GM23338 (cell line): ENCODE measurements around the gene LEMD2. TPM values are rescaled to one million over a fixed set of nuclear protein-coding genes. Genes with fewer than 3 reads are reported as not detected.

Experiments
- ATAC-seq: fragments of 200-7000 bp; cut with Tn5 transposase; 3 replicates; pipeline ENCODE4 v1.9.1; 2020
- DNase-seq: peaks from one replicate; pipeline ENCODE4 v3.0.0-alpha.2; 2015; ENCODE audit warnings: low spot score
- H2AFZ ChIP-seq: fragments of 200-600 bp; sonication (generic); 2 replicates; pipeline ENCODE4 v1.8.0; 2016; ENCODE audit warnings: antibody characterized with exemption, mild to moderate bottlenecking, moderate library complexity
- H3F3A ChIP-seq: fragments of 200-600 bp; sonication (generic); replicated peaks from 2 replicates; pipeline ENCODE4 v1.8.0; 2017; ENCODE audit warnings: antibody characterized with exemption, mixed run types, low read depth
- H3K27ac ChIP-seq: fragments of 200-600 bp; sonication (generic); 2 replicates; pipeline ENCODE4 v1.6.1; 2016; ENCODE audit warnings: low read depth
- H3K27me3 ChIP-seq: fragments of 200-600 bp; sonication (generic); 2 replicates; pipeline ENCODE4 v1.8.0; 2016; ENCODE audit warnings: mild to moderate bottlenecking, mixed run types, moderate library complexity; ENCODE audit not compliant: insufficient read depth
- H3K36me3 ChIP-seq: fragments of 200-600 bp; sonication (generic); 2 replicates; pipeline ENCODE4 v1.8.0; 2016; ENCODE audit warnings: mild to moderate bottlenecking; ENCODE audit not compliant: insufficient read depth
- H3K4me1 ChIP-seq: fragments of 200-600 bp; sonication (generic); 2 replicates; pipeline ENCODE4 v1.8.0; 2016; ENCODE audit warnings: mild to moderate bottlenecking, moderate library complexity; ENCODE audit not compliant: insufficient read depth
- H3K4me2 ChIP-seq: fragments of 200-600 bp; sonication (generic); 2 replicates; pipeline ENCODE4 v1.7.1; 2017; ENCODE audit warnings: mixed run types
- H3K4me3 ChIP-seq: fragments of 200-600 bp; sonication (generic); 2 replicates; pipeline ENCODE4 v1.6.1; 2016; ENCODE audit warnings: mixed run types
- H3K79me2 ChIP-seq: fragments of 200-600 bp; sonication (generic); replicated peaks from 2 replicates; pipeline ENCODE4 v1.8.0; 2017; ENCODE audit warnings: mild to moderate bottlenecking; ENCODE audit not compliant: insufficient read depth
- H3K9me2 ChIP-seq: fragments of 200-600 bp; sonication (generic); 2 replicates; pipeline ENCODE4 v1.8.0; 2017; ENCODE audit not compliant: insufficient read depth
- H4K20me1 ChIP-seq: fragments of 200-600 bp; sonication (generic); replicated peaks from 2 replicates; pipeline ENCODE4 v1.8.0; 2017; ENCODE audit warnings: mild to moderate bottlenecking; ENCODE audit not compliant: insufficient read depth
- H3K27ac Mint-ChIP-seq: 2 replicates; pipeline ENCODE4 v1.8.0; 2020; ENCODE audit warnings: inconsistent platforms, mild to moderate bottlenecking, moderate library complexity, mixed read lengths
- H3K27me3 Mint-ChIP-seq: 3 replicates; pipeline ENCODE4 v1.8.0; 2022; ENCODE audit warnings: low read depth, mild to moderate bottlenecking, moderate library complexity, mixed read lengths, inconsistent platforms; ENCODE audit not compliant: insufficient read depth, poor library complexity
- H3K36me3 Mint-ChIP-seq: 3 replicates; pipeline ENCODE4 v1.8.0; 2021; ENCODE audit warnings: low read depth, mild to moderate bottlenecking, inconsistent platforms, moderate library complexity, mixed read lengths
- H3K4me1 Mint-ChIP-seq: 3 replicates; pipeline ENCODE4 v1.8.0; 2020; ENCODE audit warnings: mild to moderate bottlenecking, inconsistent platforms, mixed read lengths
- H3K4me3 Mint-ChIP-seq: 3 replicates; pipeline ENCODE4 v1.8.0; 2021; ENCODE audit warnings: moderate library complexity, mild to moderate bottlenecking, inconsistent platforms, mixed read lengths
- H3K9me3 Mint-ChIP-seq: 3 replicates; pipeline ENCODE4 v1.8.0; 2020; ENCODE audit warnings: moderate library complexity, mild to moderate bottlenecking, inconsistent platforms, mixed read lengths
- CREB1 ChIP-seq: fragments of 250-450 bp; sonication (Bioruptor Pico); IDR thresholded peaks from 2 replicates; pipeline ENCODE4 v1.5.0; 2020; ENCODE audit warnings: low read depth, mild to moderate bottlenecking, moderate library complexity
- CTCF ChIP-seq, 2 experiments: fragments of 200-600 bp in 1 of 2; sonication (generic) in 1 of 2; conservative IDR thresholded peaks; 2 replicates each; pipeline versions ENCODE4 v1.5.1 to v1.6.1; 2016 to 2017; ENCODE audit warnings: antibody characterized with exemption in 2 of 2, low read depth in 2 of 2, mild to moderate bottlenecking in 2 of 2, moderate library complexity in 1 of 2
- ETS1 ChIP-seq: IDR thresholded peaks from 2 replicates; pipeline ENCODE4 v1.6.1; 2016; ENCODE audit warnings: antibody characterized with exemption
- EZH2 ChIP-seq: fragments of 200-600 bp; sonication (generic); IDR thresholded peaks from one replicate; pipeline ENCODE4 v1.8.0; 2017; ENCODE audit warnings: antibody characterized with exemption, mild to moderate bottlenecking, low read depth; ENCODE audit not compliant: unreplicated experiment
- EZH2phosphoT487 ChIP-seq: fragments of 200-600 bp; sonication (generic); IDR thresholded peaks from one replicate; pipeline ENCODE4 v1.8.1; 2018; ENCODE audit warnings: antibody characterized with exemption; ENCODE audit not compliant: unreplicated experiment
- JUNB ChIP-seq: IDR thresholded peaks from one replicate; pipeline ENCODE4 v1.6.1; 2016; ENCODE audit warnings: antibody characterized with exemption; ENCODE audit not compliant: unreplicated experiment
- NANOG ChIP-seq: IDR thresholded peaks from 2 replicates; pipeline ENCODE4 v1.6.1; 2016; ENCODE audit warnings: antibody characterized with exemption, borderline replicate concordance
- POLR2AphosphoS5 ChIP-seq: IDR thresholded peaks from 2 replicates; pipeline ENCODE4 v1.6.1; 2016; ENCODE audit warnings: antibody characterized with exemption, low read depth
- REST ChIP-seq: IDR thresholded peaks from one replicate; pipeline ENCODE4 v1.6.1; 2018; ENCODE audit warnings: antibody characterized with exemption; ENCODE audit not compliant: unreplicated experiment
- STAT1 ChIP-seq: IDR thresholded peaks from one replicate; pipeline ENCODE4 v1.6.1; 2016; ENCODE audit warnings: antibody characterized with exemption; ENCODE audit not compliant: unreplicated experiment
- ZNF114 ChIP-seq: fragments of 250-450 bp; sonication (Bioruptor Pico); IDR thresholded peaks from 2 replicates; pipeline ENCODE4 v1.5.0; 2020; ENCODE audit warnings: mild to moderate bottlenecking, moderate library complexity
- ZNF331 ChIP-seq: fragments of 250-450 bp; sonication (Bioruptor Pico); IDR thresholded peaks from 2 replicates; pipeline ENCODE4 v1.5.0; 2020; ENCODE audit warnings: low read depth, mild to moderate bottlenecking, moderate library complexity
- ZNF462 ChIP-seq: fragments of 250-450 bp; sonication (Bioruptor Pico); IDR thresholded peaks from 2 replicates; pipeline ENCODE4 v1.5.0; 2020; ENCODE audit warnings: mild to moderate bottlenecking, moderate library complexity
- polyA plus RNA-seq: library from polyadenylated mRNA; unstranded; fragments of >200 nt; fragmentation: Nextera tagmentation; extraction: Ambion mirVana; gene quantifications from 2 replicates; pipeline ENCODE4 v1.2.1, GENCODE V29; 2016
- total RNA-seq: library from RNA; depleted of rRNA; stranded (reverse); fragments of >200 nt; shearing (Covaris generic); gene quantifications from 2 replicates; pipeline ENCODE4 v1.2.3, GENCODE V29; 2014

Gene LEMD2
- total and polyA plus RNA-seq, 2 experiments from 2014 or later: 28.6 to 64.7 TPM

GRCh38 chr6:33823806-33824205, 34.9 kb upstream of the LEMD2 start:
- H3K4me1 Mint-ChIP-seq: peaks cover 33% of the 10 kb centered on the region
- TF ChIP-seq EZH2phosphoT487 (no peak), CTCF (conservative IDR thresholded peaks at IDR 0.05; ENCODE audit: low read depth in 2 of 2) (no peak), POLR2AphosphoS5 (no peak), ZNF462 (CRISPR knock-in tag) (no peak), NANOG (no peak), ETS1 (no peak), CREB1 (CRISPR knock-in tag) (no peak), EZH2 (no peak), REST (no peak), STAT1 (no peak), ZNF114 (CRISPR knock-in tag) (no peak), ZNF331 (no peak), JUNB (no peak)
- H3K4me3 Mint-ChIP-seq: no peak overlapping the region
- H3K27ac ChIP-seq: no peak overlapping the region
- no peak overlapping the region for H3K27ac Mint-ChIP-seq
- no peak overlapping the region for H3K4me3 ChIP-seq
- no peak for ATAC-seq
- no peaks in the 10 kb centered on the region for H4K20me1 ChIP-seq
- H3K4me2 ChIP-seq: no peak overlapping the region
- H3K36me3 ChIP-seq: no peaks in the 10 kb centered on the region
- peaks cover 12% of the 10 kb centered on the region; the same call in 1 of the 2 replicates for H3K4me1 ChIP-seq
- no peak for DNase-seq
- H3K36me3 Mint-ChIP-seq: no peaks in the 10 kb centered on the region; the same call in 2 of the 3 replicates
- H3K9me3 Mint-ChIP-seq: no peaks in the 10 kb centered on the region
- H2AFZ ChIP-seq: no peak overlapping the region
- peaks cover 6% of the 10 kb centered on the region; the same call in 1 of the 2 replicates for H3K9me2 ChIP-seq
- peaks cover 3% of the 10 kb centered on the region; the same call in 1 of the 2 replicates for H3F3A ChIP-seq
- peaks cover 19% of the 10 kb centered on the region for H3K27me3 Mint-ChIP-seq
- no peaks in the 10 kb centered on the region for H3K79me2 ChIP-seq
- H3K27me3 ChIP-seq: no peaks in the 10 kb centered on the region
